HEK293 (cell line): ENCODE data around the gene RBPJ.

Experiments
- CTCF ChIA-PET: fragments of 350-600 bp; formaldehyde crosslinking; extraction: SDS; loops from one replicate; lab custom pipeline; 2021; ENCODE audit warnings: antibody characterized with exemption; lab: Yijun Ruan, JAX
- POLR2A ChIA-PET: fragments of 300-600 bp; formaldehyde crosslinking; extraction: SDS; loops from one replicate; lab custom pipeline; 2020; ENCODE audit warnings: antibody characterized with exemption, inconsistent platforms; lab: Yijun Ruan, JAX
- H3K27ac ChIP-seq: fragments of 200-500 bp; sonication (Bioruptor generic); 2 replicates; pipeline ENCODE4 v1.5.1; 2014; ENCODE audit warnings: low read depth, low read length, control low read depth, inconsistent platforms; ENCODE audit errors: extremely low read depth
- H3K36me3 ChIP-seq, 2 experiments: fragments of 200-500 bp in 1 of 2; sonication (Bioruptor generic) in 1 of 2; 1 replicate in 1 of 2; 2 replicates in 1 of 2; pipeline ENCODE4 v1.5.1; 2014 to 2017; ENCODE audit warnings: inconsistent platforms in 2 of 2, low read length in 2 of 2; ENCODE audit not compliant: control insufficient read depth in 2 of 2, insufficient read depth in 1 of 2
- H3K4me1 ChIP-seq: fragments of 200-500 bp; sonication (Bioruptor generic); 2 replicates; pipeline ENCODE4 v1.5.1; 2014; ENCODE audit warnings: mild to moderate bottlenecking, low read length, inconsistent platforms; ENCODE audit not compliant: control insufficient read depth, insufficient read depth
- H3K4me3 ChIP-seq: 2 replicates; pipeline ENCODE4 v1.5.1; 2011; ENCODE audit warnings: low read depth, mild to moderate bottlenecking, control low read depth, low read length, moderate library complexity
- H3K9me3 ChIP-seq: fragments of 200-500 bp; sonication (Bioruptor generic); 2 replicates; pipeline ENCODE4 v1.5.1; 2014; ENCODE audit warnings: low read depth, low read length, inconsistent platforms; ENCODE audit not compliant: control insufficient read depth, insufficient read depth
- BCL6B ChIP-seq: fragments of 450-650 bp; formaldehyde crosslinking; IDR thresholded peaks from 2 replicates; pipeline ENCODE4 v1.5.1; 2017; ENCODE audit warnings: missing biosample characterization, missing genetic modification characterization
- INSM2 ChIP-seq: fragments of 450-650 bp; formaldehyde crosslinking; IDR thresholded peaks from 2 replicates; pipeline ENCODE4 v1.5.1; 2016; ENCODE audit warnings: missing biosample characterization, missing genetic modification characterization
- KLF8 ChIP-seq: fragments of 450-650 bp; formaldehyde crosslinking; IDR thresholded peaks from 2 replicates; pipeline ENCODE4 v1.5.1; 2016; ENCODE audit warnings: missing biosample characterization, missing genetic modification characterization
- MEIS1 ChIP-seq: sonication (generic); formaldehyde crosslinking; IDR thresholded peaks from 2 replicates; pipeline ENCODE4 v1.8.1; 2022; ENCODE audit warnings: missing genetic modification reagents, mild to moderate bottlenecking, borderline replicate concordance
- MZF1 ChIP-seq: fragments of 450-650 bp; formaldehyde crosslinking; IDR thresholded peaks from 2 replicates; pipeline ENCODE4 v1.5.1; 2017; ENCODE audit warnings: missing biosample characterization, missing genetic modification characterization, borderline replicate concordance
- PRDM1 ChIP-seq: fragments of 450-650 bp; formaldehyde crosslinking; IDR thresholded peaks from 2 replicates; pipeline ENCODE4; 2016; ENCODE audit warnings: missing biosample characterization, missing genetic modification characterization
- SCRT1 ChIP-seq: fragments of 450-650 bp; formaldehyde crosslinking; IDR thresholded peaks from 2 replicates; pipeline ENCODE4 v1.5.1; 2016; ENCODE audit warnings: missing biosample characterization, missing genetic modification characterization, borderline replicate concordance
- WT1 ChIP-seq: fragments of 450-650 bp; formaldehyde crosslinking; IDR thresholded peaks from 2 replicates; pipeline ENCODE4 v1.5.1; 2016; ENCODE audit warnings: missing biosample characterization, missing genetic modification characterization
- ZBTB10 ChIP-seq: fragments of 450-650 bp; formaldehyde crosslinking; IDR thresholded peaks from 2 replicates; pipeline ENCODE4 v1.5.1; 2016; ENCODE audit warnings: missing biosample characterization, missing genetic modification characterization
- ZFP37 ChIP-seq: fragments of 450-650 bp; formaldehyde crosslinking; IDR thresholded peaks from 2 replicates; pipeline ENCODE4 v1.5.1; 2016; ENCODE audit warnings: missing biosample characterization, missing genetic modification characterization
- ZFP41 ChIP-seq: fragments of 450-650 bp; formaldehyde crosslinking; IDR thresholded peaks from 2 replicates; pipeline ENCODE4 v1.5.1; 2016; ENCODE audit warnings: missing biosample characterization, missing genetic modification characterization, borderline replicate concordance
- ZIC2 ChIP-seq: fragments of 450-650 bp; formaldehyde crosslinking; IDR thresholded peaks from 2 replicates; pipeline ENCODE4 v1.5.1; 2016; ENCODE audit warnings: missing biosample characterization, missing genetic modification characterization
- ZNF16 ChIP-seq: fragments of 450-650 bp; formaldehyde crosslinking; IDR thresholded peaks from 2 replicates; pipeline ENCODE4 v1.5.1; 2016; ENCODE audit warnings: low read depth, missing biosample characterization, missing genetic modification characterization
- ZNF26 ChIP-seq: fragments of 450-650 bp; formaldehyde crosslinking; IDR thresholded peaks from 2 replicates; pipeline ENCODE4 v1.5.1; 2016; ENCODE audit warnings: missing biosample characterization, missing genetic modification characterization
- ZNF274 ChIP-seq, 2 experiments: fragments of 200-500 bp in 1 of 2; fragments of 450-650 bp in 1 of 2; sonication (Bioruptor generic) in 1 of 2; formaldehyde crosslinking in 1 of 2; IDR thresholded peaks; 2 replicates each; pipeline versions ENCODE4 v1.5.1 to v1.6.1; 2014 to 2016; ENCODE audit warnings: borderline replicate concordance in 1 of 2, inconsistent platforms in 1 of 2, low read length in 1 of 2, missing biosample characterization in 1 of 2, missing genetic modification characterization in 1 of 2
- ZNF488 ChIP-seq: fragments of 450-650 bp; formaldehyde crosslinking; IDR thresholded peaks from 2 replicates; pipeline ENCODE4 v1.5.1; 2016; ENCODE audit warnings: missing biosample characterization, missing genetic modification characterization
- ZNF623 ChIP-seq: fragments of 450-650 bp; formaldehyde crosslinking; IDR thresholded peaks from 2 replicates; pipeline ENCODE4 v1.5.1; 2016; ENCODE audit warnings: missing biosample characterization, missing genetic modification characterization
- ZNF660 ChIP-seq: fragments of 450-650 bp; IDR thresholded peaks from 2 replicates; pipeline ENCODE4 v1.5.1; 2018; ENCODE audit warnings: missing biosample characterization, mild to moderate bottlenecking, missing genetic modification characterization
- ZNF670 ChIP-seq: fragments of 450-650 bp; formaldehyde crosslinking; IDR thresholded peaks from 2 replicates; pipeline ENCODE4 v1.5.1; 2016; ENCODE audit warnings: missing biosample characterization, missing genetic modification characterization, low read depth
- ZNF76 ChIP-seq: fragments of 450-650 bp; formaldehyde crosslinking; IDR thresholded peaks from 2 replicates; pipeline ENCODE4; 2016; ENCODE audit warnings: low read depth, missing biosample characterization, missing genetic modification characterization, borderline replicate concordance
- ZNF843 ChIP-seq: fragments of 450-650 bp; formaldehyde crosslinking; IDR thresholded peaks from 2 replicates; pipeline ENCODE4 v1.5.1; 2016; ENCODE audit warnings: missing biosample characterization, missing genetic modification characterization
- ZSCAN5A ChIP-seq: fragments of 450-650 bp; formaldehyde crosslinking; IDR thresholded peaks from 2 replicates; pipeline ENCODE4 v1.5.1; 2016; ENCODE audit warnings: missing biosample characterization, missing genetic modification characterization
- TF ChIP-seq, protein P1 (sequence below): fragments of 450-650 bp; IDR thresholded peaks from 2 replicates; pipeline ENCODE4 v1.5.1; 2018; ENCODE audit warnings: missing biosample characterization, mild to moderate bottlenecking, missing genetic modification characterization
- TF ChIP-seq, protein P2 (sequence below): fragments of 450-650 bp; formaldehyde crosslinking; IDR thresholded peaks from 2 replicates; pipeline ENCODE4 v1.5.1; 2017; ENCODE audit warnings: missing biosample characterization, missing genetic modification characterization

Gene RBPJ

DNA sequence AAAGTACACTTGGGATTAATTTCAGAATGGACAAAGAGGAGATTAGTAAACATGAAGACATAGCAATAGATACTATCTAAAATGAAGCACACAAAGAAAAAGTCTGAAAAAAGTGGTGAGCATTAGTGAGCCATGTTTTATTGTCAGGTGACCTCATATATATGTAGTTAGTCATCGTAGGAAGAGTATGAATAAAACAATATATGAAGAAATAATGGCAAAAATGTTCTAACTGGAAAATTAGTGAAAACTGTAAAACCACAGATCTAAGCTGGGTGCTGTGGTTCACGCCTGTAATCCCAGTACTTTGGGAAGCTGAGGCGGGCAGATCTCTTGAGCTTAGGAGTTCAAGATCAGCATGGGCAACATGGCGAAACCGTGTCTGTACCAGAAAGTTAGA, 67.9 kb downstream of the RBPJ start:
- Histone ChIP-seq H3K36me3 (peaks cover 11 to 39% of the 10 kb centered on the region in 2 experiments; a peak in 2 of 3 replicates), H3K4me3 (no peak overlapping the region), H3K27ac (no peak overlapping the region), H3K9me3 (no peaks in the 10 kb centered on the region), H3K4me1 (no peaks in the 10 kb centered on the region)
- POLR2A ChIA-PET = no interaction called here
- CTCF ChIA-PET = no interaction called here
- TF ChIP-seq ZFP37 (tag by site-specific recombination) (no peak), SCRT1 (no peak), ZNF26 (tag by site-specific recombination) (no peak), WT1 (tag by site-specific recombination) (no peak), ZBTB10 (no peak), ZNF274 (IDR thresholded peaks at IDR 0.05; ENCODE audit: low read length) (no peak), ZNF274 (tag by site-specific recombination; IDR thresholded peaks at IDR 0.05; ENCODE audit: borderline replicate concordance) (no peak), ZNF16 (no peak), MZF1 (no peak), ZNF670 (tag by site-specific recombination) (no peak), INSM2 (tag by site-specific recombination) (no peak), ZFP41 (no peak), ZSCAN5A (tag by site-specific recombination) (no peak), PRDM1 (tag by site-specific recombination) (no peak), ZNF76 (tag by site-specific recombination) (no peak)
- TF ChIP-seq, protein P1, sequence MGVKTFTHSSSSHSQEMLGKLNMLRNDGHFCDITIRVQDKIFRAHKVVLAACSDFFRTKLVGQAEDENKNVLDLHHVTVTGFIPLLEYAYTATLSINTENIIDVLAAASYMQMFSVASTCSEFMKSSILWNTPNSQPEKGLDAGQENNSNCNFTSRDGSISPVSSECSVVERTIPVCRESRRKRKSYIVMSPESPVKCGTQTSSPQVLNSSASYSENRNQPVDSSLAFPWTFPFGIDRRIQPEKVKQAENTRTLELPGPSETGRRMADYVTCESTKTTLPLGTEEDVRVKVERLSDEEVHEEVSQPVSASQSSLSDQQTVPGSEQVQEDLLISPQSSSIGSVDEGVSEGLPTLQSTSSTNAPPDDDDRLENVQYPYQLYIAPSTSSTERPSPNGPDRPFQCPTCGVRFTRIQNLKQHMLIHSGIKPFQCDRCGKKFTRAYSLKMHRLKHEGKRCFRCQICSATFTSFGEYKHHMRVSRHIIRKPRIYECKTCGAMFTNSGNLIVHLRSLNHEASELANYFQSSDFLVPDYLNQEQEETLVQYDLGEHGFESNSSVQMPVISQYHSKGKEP (tag by site-specific recombination) = no peak

GRCh38 chr4:26397086-26397485, 76.3 kb downstream of the RBPJ start:
- POLR2A ChIA-PET = no interaction called here
- H3K36me3 ChIP-seq = peaks cover 4 to 7% of the 10 kb centered on the region in 2 experiments; a peak in 2 of 3 replicates
- CTCF ChIA-PET = no interaction called here
- TF ChIP-seq KLF8 (tag by site-specific recombination) (no peak), MEIS1 (no peak), BCL6B (no peak), ZNF843 (tag by site-specific recombination) (no peak), ZNF488 (tag by site-specific recombination) (no peak), ZNF660 (tag by site-specific recombination) (no peak), ZIC2 (tag by site-specific recombination) (no peak), ZNF623 (tag by site-specific recombination) (no peak)
- TF ChIP-seq, protein P2, sequence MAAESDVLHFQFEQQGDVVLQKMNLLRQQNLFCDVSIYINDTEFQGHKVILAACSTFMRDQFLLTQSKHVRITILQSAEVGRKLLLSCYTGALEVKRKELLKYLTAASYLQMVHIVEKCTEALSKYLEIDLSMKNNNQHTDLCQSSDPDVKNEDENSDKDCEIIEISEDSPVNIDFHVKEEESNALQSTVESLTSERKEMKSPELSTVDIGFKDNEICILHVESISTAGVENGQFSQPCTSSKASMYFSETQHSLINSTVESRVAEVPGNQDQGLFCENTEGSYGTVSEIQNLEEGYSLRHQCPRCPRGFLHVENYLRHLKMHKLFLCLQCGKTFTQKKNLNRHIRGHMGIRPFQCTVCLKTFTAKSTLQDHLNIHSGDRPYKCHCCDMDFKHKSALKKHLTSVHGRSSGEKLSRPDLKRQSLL = no peak

More at GRCh38 chr4:26397086-26397485, 76.3 kb downstream of the RBPJ start:
- H3K4me3 ChIP-seq = no peak overlapping the region
- no peaks in the 10 kb centered on the region for H3K9me3 ChIP-seq
- no peak overlapping the region for H3K27ac ChIP-seq
- H3K4me1 ChIP-seq = no peaks in the 10 kb centered on the region
